Astrocyte (in vitro differentiated cells and primary cell): Measurements from ENCODE around the gene CCDC40. TPM values are rescaled to one million over a fixed set of nuclear protein-coding genes. Genes with fewer than 3 reads are reported as not detected.

ENCODE experiments used
- DNase-seq: peaks from one replicate; pipeline ENCODE4 v3.0.0-alpha.2; 2010; ENCODE audit warnings: low read depth
- FAIRE-seq: peaks from 2 replicates; lab custom pipeline; 2011; peaks lifted over from hg19 to GRCh38; lab: Jason Lieb, UNC
- H2AFZ ChIP-seq: 2 replicates; pipeline ENCODE4 v1.6.0; 2012; ENCODE audit warnings: low read depth, low read length, inconsistent platforms
- H3K27ac ChIP-seq: 2 replicates; pipeline ENCODE4 v1.5.1; 2011; ENCODE audit warnings: low read depth, low read length, inconsistent platforms
- H3K27me3 ChIP-seq: 2 replicates; pipeline ENCODE4 v1.6.0; 2011; ENCODE audit warnings: low read length, inconsistent platforms; ENCODE audit not compliant: insufficient read depth
- H3K36me3 ChIP-seq: 2 replicates; pipeline ENCODE4 v1.5.1; 2011; ENCODE audit warnings: low read length, inconsistent platforms; ENCODE audit not compliant: insufficient read depth
- H3K4me1 ChIP-seq: 2 replicates; pipeline ENCODE4 v1.5.1; 2011; ENCODE audit warnings: low read length, inconsistent platforms; ENCODE audit not compliant: insufficient read depth
- H3K4me2 ChIP-seq: 2 replicates; pipeline ENCODE4 v1.6.0; 2012; ENCODE audit warnings: low read length, inconsistent platforms
- H3K4me3 ChIP-seq: 2 replicates; pipeline ENCODE4 v1.5.1; 2011; ENCODE audit warnings: low read depth, mild to moderate bottlenecking, low read length, inconsistent platforms; ENCODE audit not compliant: insufficient read depth
- H3K79me2 ChIP-seq: 2 replicates; pipeline ENCODE4 v1.6.0; 2012; ENCODE audit warnings: mild to moderate bottlenecking, low read length, inconsistent platforms; ENCODE audit not compliant: insufficient read depth
- H3K9ac ChIP-seq: 2 replicates; pipeline ENCODE4 v1.6.0; 2012; ENCODE audit warnings: mild to moderate bottlenecking, low read length, inconsistent platforms
- H3K9me3 ChIP-seq: 2 replicates; pipeline ENCODE4 v1.5.1; 2012; ENCODE audit warnings: low read depth, mild to moderate bottlenecking, low read length, inconsistent platforms; ENCODE audit not compliant: insufficient read depth
- H4K20me1 ChIP-seq: 2 replicates; pipeline ENCODE4 v1.6.0; 2012; ENCODE audit warnings: low read length, inconsistent platforms; ENCODE audit not compliant: insufficient read depth
- H3K27ac Mint-ChIP-seq: one replicate; pipeline ENCODE4 v1.8.0; 2021; ENCODE audit warnings: mild to moderate bottlenecking, mixed read lengths; ENCODE audit not compliant: unreplicated experiment
- H3K27me3 Mint-ChIP-seq: one replicate; pipeline ENCODE4 v1.8.0; 2021; ENCODE audit warnings: low read depth, mixed read lengths; ENCODE audit not compliant: unreplicated experiment
- H3K36me3 Mint-ChIP-seq: one replicate; pipeline ENCODE4 v1.8.0; 2021; ENCODE audit warnings: low read depth, mixed read lengths; ENCODE audit not compliant: unreplicated experiment
- H3K4me1 Mint-ChIP-seq: one replicate; pipeline ENCODE4 v1.8.0; 2021; ENCODE audit warnings: low read depth, mixed read lengths; ENCODE audit not compliant: unreplicated experiment
- H3K4me3 Mint-ChIP-seq: one replicate; pipeline ENCODE4 v1.8.0; 2021; ENCODE audit warnings: mild to moderate bottlenecking, moderate library complexity, mixed read lengths; ENCODE audit not compliant: unreplicated experiment
- H3K9me3 Mint-ChIP-seq: one replicate; pipeline ENCODE4 v1.8.0; 2021; ENCODE audit warnings: mild to moderate bottlenecking, mixed read lengths; ENCODE audit not compliant: unreplicated experiment
- CTCF ChIP-seq: IDR thresholded peaks from 2 replicates; pipeline ENCODE4 v1.5.1; 2011; ENCODE audit warnings: low read depth, mild to moderate bottlenecking, inconsistent platforms, low read length, moderate library complexity; ENCODE audit not compliant: insufficient read depth
- EZH2 ChIP-seq: IDR thresholded peaks from 2 replicates; pipeline ENCODE4 v1.6.1; 2012; ENCODE audit warnings: mild to moderate bottlenecking, low read length, inconsistent platforms; ENCODE audit not compliant: insufficient read depth
- total RNA-seq: library from RNA; stranded (reverse); gene quantifications from 2 replicates; pipeline ENCODE4 v1.2.1, GENCODE V29; 2021

CCDC40 gene
- total RNA-seq, 1 donor from 2014 or later = 7.0 TPM

- Mint-ChIP-seq H3K4me3 (no peak overlapping the region), H3K36me3 (peaks cover 4% of the 10 kb centered on the region), H3K27me3 (peaks cover 20% of the 10 kb centered on the region), H3K4me1 (peaks cover 5% of the 10 kb centered on the region), H3K27ac (no peak overlapping the region), H3K9me3 (no peaks in the 10 kb centered on the region)
- Histone ChIP-seq H2AFZ (no peak overlapping the region), H3K79me2 (no peaks in the 10 kb centered on the region), H3K4me3 (no peak overlapping the region), H3K27ac (no peak overlapping the region), H3K36me3 (no peaks in the 10 kb centered on the region), H4K20me1 (no peaks in the 10 kb centered on the region), H3K27me3 (peaks cover 8% of the 10 kb centered on the region), H3K9ac (no peak overlapping the region), H3K9me3 (no peaks in the 10 kb centered on the region), H3K4me2 (no peak overlapping the region), H3K4me1 (no peaks in the 10 kb centered on the region)
- DNase-seq (no peak), FAIRE-seq (no peak)
- TF ChIP-seq EZH2 (no peak), CTCF (no peak)
Measured at GRCh38 chr17:80084773-80085172, 48.3 kb downstream of the CCDC40 start.

- Mint-ChIP-seq H3K9me3 (no peaks in the 10 kb centered on the region), H3K27ac (peak overlapping the region; percentile 66), H3K4me3 (no peak overlapping the region), H3K27me3 (peaks cover 20% of the 10 kb centered on the region), H3K4me1 (no peaks in the 10 kb centered on the region), H3K36me3 (peaks cover 4% of the 10 kb centered on the region)
- peaks cover 8% of the 10 kb centered on the region for H3K27me3 ChIP-seq
- no peaks in the 10 kb centered on the region for H4K20me1 ChIP-seq
- H2AFZ ChIP-seq = no peak overlapping the region
- FAIRE-seq (no peak), DNase-seq (no peak)
- TF ChIP-seq EZH2 (no peak), CTCF (no peak)
- H3K79me2 ChIP-seq = no peaks in the 10 kb centered on the region
- H3K4me1 ChIP-seq = no peaks in the 10 kb centered on the region
- no peaks in the 10 kb centered on the region for H3K36me3 ChIP-seq
- H3K9me3 ChIP-seq = no peaks in the 10 kb centered on the region
- H3K9ac ChIP-seq = no peak overlapping the region
- no peak overlapping the region for H3K4me3 ChIP-seq
- no peak overlapping the region for H3K4me2 ChIP-seq
- no peak overlapping the region for H3K27ac ChIP-seq
Measured at GRCh38 chr17:80086081-80086480, 49.6 kb downstream of the CCDC40 start.

- Histone ChIP-seq H3K27ac (no peak overlapping the region), H3K79me2 (no peaks in the 10 kb centered on the region), H3K36me3 (no peaks in the 10 kb centered on the region), H2AFZ (no peak overlapping the region), H3K9ac (no peak overlapping the region), H3K27me3 (peaks cover 8% of the 10 kb centered on the region), H3K9me3 (no peaks in the 10 kb centered on the region), H3K4me2 (no peak overlapping the region), H3K4me1 (no peaks in the 10 kb centered on the region), H3K4me3 (no peak overlapping the region), H4K20me1 (no peaks in the 10 kb centered on the region)
- no peak for FAIRE-seq
- peaks cover 20% of the 10 kb centered on the region for H3K27me3 Mint-ChIP-seq
- H3K4me1 Mint-ChIP-seq = no peaks in the 10 kb centered on the region
- DNase-seq = no peak
- TF ChIP-seq CTCF (no peak), EZH2 (no peak)
- H3K27ac Mint-ChIP-seq = no peak overlapping the region
- no peaks in the 10 kb centered on the region for H3K9me3 Mint-ChIP-seq
- H3K36me3 Mint-ChIP-seq = peaks cover 2% of the 10 kb centered on the region
- H3K4me3 Mint-ChIP-seq = no peak overlapping the region
Measured at GRCh38 chr17:80086616-80087015, 50.2 kb downstream of the CCDC40 start.
